HG03108 (cell line): Measurements from ENCODE around the gene COX7A2L.

Source experiments
- ATAC-seq: cut with Tn5 transposase; IDR thresholded peaks from one replicate; pipeline ENCODE4 v1.9.1; 2021; ENCODE audit warnings: moderate library complexity; ENCODE audit not compliant: unreplicated experiment

The COX7A2L gene

GRCh38 chr2:42321452-42322064, 39.5 kb downstream of the COX7A2L start:
- no peak for ATAC-seq

DNA sequence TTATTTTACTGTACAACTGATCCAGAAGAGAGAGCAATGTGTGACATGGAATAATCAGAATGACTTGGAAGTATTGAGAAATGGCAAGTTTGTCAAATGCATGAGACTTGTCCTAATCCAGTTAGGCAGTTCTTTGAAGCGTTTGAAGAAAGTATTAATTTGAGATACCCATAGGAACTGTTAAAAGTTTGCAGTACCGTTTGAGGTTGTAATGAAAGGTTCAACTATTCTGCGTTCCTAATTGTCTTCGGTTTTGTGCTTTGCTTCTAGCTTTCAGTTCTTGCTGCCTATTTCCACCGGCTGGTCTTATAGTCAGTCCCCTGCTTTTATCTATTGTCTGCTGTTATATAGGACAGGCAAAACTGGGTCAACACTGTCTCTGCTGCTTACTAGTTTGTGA, 41.8 kb downstream of the COX7A2L start:
- no peak for ATAC-seq

DNA sequence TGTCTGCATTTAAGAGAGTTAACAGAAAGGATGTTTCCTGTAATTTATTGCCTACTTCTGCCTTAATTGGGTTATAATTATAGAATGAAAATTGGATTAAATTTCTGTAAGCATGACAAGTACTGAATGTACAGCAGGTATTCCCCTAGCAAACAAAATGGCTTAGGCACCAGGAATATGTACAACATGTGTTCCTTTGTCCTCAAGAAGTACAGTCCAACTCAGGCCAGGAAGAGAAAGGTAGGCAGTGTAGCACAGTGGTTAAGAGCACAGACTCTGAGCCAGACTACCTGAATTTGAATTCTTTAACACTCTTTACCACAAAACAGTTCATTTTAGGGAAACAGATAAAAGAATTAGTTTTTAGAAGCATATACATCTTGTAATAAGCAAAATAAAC, 43.1 kb downstream of the COX7A2L start:
- ATAC-seq = no peak

DNA sequence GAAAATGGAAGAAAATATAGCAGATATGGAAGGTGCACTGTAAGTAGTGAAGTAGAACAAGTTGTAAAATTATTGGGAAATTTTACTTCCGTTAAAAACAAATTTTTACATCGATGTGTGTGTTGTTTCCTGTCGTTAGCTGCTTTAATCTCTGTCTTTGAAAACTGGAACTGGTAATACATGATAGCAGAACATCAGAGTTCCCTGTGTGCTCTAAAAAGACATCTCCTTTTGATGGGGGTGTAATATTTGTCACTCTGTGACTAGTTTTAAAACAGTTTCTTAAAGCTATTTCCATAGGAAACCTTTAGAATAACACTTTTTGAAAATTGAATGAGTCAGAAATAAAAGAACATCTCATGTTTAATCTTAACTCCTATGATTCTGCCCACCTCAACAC, 43.5 kb downstream of the COX7A2L start:
- ATAC-seq = no peak

DNA sequence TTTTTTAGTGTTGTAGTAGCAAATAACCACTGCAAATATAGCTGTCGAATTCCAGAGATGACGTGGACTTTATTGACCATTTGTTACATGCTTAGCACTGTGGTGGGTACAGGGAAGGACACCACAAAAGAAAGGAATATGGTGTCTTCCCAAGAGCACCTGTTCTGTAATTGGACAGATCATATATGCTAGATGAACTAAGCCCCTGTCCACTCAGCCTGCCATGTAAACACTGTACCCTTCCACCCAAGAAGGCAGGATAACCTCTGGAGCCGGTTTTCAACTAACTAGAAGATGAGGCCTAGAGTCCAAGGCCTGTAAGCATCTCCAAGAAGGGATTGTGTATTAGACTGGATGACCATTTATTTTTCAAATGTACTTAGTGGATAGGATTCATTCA, 44.1 kb downstream of the COX7A2L start:
- ATAC-seq = no peak

GRCh38 chr2:42315844-42316470, 45.1 kb downstream of the COX7A2L start:
- ATAC-seq = no peak

GRCh38 chr2:42314892-42315468, 46.0 kb downstream of the COX7A2L start:
- ATAC-seq = no peak

DNA sequence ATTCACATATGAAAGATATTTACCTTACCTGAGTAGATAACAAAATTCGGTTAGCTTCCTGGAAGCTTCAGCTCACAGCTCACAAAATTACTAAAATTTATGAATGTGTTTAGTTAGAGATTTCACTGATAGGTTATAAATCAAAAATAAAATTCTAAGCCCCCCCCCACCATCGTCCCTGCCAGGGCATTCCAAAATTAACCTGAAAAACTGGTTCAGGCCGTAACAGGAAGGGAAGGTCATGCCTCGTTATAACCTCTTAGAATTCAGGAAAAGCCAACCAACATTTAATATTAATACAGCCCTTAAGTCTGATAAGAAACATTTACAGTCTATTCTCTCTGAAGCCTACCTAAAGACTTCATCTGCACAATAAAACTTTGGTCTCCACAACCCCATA, 48.9 kb downstream of the COX7A2L start:
- no peak for ATAC-seq

DNA sequence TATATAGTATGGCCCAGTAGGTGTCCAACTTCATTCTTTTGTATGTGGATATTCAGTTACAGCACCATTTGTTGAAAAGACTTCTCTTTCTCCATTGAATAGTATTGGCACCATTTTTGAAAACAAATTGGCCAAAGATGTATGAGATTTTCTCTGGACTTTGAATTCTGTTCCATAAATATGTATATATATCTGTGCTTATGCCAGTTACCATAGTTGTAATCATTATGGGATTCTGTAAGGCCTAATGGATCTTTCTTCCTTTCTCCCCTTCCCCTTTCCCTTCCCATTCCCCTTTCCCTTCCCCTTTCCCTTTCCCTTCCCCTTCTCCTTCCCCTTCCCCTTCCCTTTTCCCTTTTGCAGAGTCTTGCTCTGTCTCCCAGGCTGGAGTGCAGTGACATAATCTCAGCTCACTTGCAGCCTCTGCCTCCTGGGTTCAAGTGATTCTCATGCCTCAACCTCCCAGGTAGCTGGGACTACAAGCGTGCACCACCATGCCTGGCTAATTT, 51.0 kb downstream of the COX7A2L start:
- ATAC-seq = no peak

DNA sequence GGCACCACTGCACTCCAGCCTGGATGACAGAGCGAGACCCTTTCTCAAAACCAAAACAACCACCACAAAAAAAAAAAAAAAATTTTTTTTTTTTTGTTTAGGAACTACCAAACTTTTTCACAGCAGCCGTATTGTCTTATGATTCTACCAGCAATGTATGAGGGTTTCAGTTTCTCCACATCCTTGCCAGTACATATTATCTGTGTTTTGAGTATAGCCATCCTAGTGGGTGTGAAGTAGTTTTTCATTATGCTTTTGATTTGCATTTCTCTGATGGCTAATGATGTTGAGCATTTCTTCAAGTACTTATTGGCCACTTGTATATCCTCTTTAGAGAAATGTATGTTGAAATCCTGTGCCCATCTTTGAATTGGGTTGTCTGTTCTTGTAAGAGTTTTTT, 51.7 kb downstream of the COX7A2L start:
- no peak for ATAC-seq

DNA sequence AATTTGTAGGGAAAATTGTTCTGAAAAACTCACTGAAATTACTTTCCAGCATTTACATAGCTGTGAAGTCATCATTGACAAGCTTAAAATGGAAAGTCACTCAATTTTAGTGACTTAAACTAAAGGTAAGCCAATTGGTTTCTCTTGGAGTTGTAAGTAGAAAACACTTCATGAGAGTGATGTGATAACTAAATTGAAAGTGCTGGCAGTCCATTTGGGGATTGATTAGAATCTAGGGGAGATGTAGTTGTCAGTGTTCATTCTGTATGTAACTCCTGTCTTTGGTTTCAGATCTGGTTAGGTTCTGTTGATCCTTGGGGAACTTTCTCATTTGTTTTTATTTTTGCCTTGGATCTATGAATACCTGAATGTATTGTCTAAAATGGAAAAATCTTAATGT, 53.8 kb downstream of the COX7A2L start:
- no peak for ATAC-seq

DNA sequence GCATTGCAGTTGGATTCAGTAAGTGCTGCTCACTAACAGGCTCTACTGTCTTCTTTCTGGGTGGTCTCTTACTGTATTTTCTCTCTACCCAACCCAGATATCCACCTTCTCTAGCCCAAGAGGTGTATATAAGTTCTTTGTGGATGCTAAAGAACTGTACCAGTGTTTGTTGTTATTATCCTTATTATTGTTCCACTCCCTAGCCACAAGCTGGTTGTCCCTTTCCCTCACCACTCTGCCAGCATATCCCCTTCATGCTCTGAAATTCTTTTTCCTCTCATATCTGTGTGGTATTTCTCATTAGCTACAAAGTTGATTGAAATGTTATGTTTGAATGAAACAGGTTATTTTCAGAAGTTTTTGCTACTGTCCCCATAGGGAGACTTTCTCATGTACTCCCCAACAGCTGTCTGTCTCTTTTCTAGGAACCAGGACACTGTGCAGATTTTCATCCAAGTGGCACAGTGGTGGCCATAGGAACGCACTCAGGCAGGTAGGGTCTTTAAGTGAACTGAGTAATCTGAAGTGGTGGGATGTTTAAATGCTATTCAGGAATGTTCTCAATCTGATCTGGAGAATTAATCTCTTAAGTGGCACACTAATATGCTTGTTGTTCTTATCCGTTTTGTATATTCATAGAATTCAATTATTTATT, 56.8 kb downstream of the COX7A2L start:
- ATAC-seq = no peak

GRCh38 chr2:42303252-42303651, 57.8 kb downstream of the COX7A2L start:
- ATAC-seq = no peak

- no peak for ATAC-seq
Observed at GRCh38 chr2:42300527-42300926, 60.5 kb downstream of the COX7A2L start.
